ENCODE results near the gene COL11A2.

DNA sequence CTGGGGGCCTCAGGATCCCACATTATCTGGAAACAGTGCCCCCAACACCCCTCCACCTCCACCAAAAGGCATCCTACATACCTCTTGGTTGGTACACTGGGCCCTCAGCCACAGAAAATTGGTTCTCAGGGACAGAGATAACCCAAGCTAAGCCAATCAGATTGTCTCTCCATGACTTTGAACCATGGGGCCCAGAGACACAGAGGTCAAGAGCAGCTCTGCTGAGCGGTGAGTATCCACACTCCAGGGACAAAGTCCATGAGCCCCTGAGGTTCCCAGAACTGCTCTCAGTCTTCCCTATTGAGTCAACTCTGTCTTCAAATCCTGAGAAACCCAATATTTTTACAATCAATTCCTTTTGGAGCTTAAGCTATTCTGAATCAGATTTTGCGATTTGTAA lies 35.3 kb downstream of the COL11A2 start:
- no peak for TF ChIP-seq POLR2AphosphoS5 (IDR thresholded peaks at IDR 0.05)
- TF ChIP-seq, protein P1, sequence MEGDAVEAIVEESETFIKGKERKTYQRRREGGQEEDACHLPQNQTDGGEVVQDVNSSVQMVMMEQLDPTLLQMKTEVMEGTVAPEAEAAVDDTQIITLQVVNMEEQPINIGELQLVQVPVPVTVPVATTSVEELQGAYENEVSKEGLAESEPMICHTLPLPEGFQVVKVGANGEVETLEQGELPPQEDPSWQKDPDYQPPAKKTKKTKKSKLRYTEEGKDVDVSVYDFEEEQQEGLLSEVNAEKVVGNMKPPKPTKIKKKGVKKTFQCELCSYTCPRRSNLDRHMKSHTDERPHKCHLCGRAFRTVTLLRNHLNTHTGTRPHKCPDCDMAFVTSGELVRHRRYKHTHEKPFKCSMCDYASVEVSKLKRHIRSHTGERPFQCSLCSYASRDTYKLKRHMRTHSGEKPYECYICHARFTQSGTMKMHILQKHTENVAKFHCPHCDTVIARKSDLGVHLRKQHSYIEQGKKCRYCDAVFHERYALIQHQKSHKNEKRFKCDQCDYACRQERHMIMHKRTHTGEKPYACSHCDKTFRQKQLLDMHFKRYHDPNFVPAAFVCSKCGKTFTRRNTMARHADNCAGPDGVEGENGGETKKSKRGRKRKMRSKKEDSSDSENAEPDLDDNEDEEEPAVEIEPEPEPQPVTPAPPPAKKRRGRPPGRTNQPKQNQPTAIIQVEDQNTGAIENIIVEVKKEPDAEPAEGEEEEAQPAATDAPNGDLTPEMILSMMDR (IDR thresholded peaks at IDR 0.05; ENCODE audit: poor library complexity, severe bottlenecking) = no peak
- TF ChIP-seq TAF1 (IDR thresholded peaks at IDR 0.05; ENCODE audit: low read depth) = no peak
- TF ChIP-seq SMC3 (conservative IDR thresholded peaks at IDR 0.05; ENCODE audit: poor library complexity) = no peak
- TF ChIP-seq EP300 (conservative IDR thresholded peaks at IDR 0.05; ENCODE audit: poor library complexity, severe bottlenecking) = no peak
